GM12865 (cell line): Measurements from ENCODE around the gene ZNRF1.

ENCODE experiments used
- DNase-seq: peaks from one replicate; pipeline ENCODE4 v3.0.0; 2010; ENCODE audit warnings: low read depth
- H3K4me3 ChIP-seq: 2 replicates; pipeline ENCODE4 v1.5.1; 2011; ENCODE audit warnings: mild to moderate bottlenecking, low read depth, low read length, control low read depth
- CTCF ChIP-seq: IDR thresholded peaks from 2 replicates; pipeline ENCODE4 v1.5.1; 2011; ENCODE audit warnings: low read length, control low read depth, low read depth, inconsistent platforms; ENCODE audit not compliant: insufficient read depth; ENCODE audit errors: missing control alignments

Gene ZNRF1

DNA sequence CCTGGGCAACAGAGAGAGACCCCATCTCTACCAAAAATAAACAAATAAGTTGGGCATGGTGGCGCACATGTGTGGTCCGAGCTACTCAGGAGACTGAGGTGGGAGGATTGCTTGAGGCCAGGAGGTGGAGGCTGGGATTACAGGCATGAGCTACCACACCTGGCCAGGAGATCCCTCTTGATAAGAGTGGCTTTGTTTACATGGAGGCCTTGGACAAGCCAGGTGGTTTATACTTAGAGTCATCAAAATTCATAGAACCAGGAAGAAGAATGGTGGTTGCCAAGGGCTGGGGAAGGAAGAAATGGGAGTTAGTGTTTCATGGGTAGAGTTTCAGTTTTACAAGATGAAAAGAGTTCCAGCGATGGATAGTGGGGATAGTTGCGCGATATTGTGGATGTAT is 140.7 kb downstream of the ZNRF1 start:
- no peak overlapping the region for H3K4me3 ChIP-seq
- TF ChIP-seq CTCF = no peak
- no peak for DNase-seq

DNA sequence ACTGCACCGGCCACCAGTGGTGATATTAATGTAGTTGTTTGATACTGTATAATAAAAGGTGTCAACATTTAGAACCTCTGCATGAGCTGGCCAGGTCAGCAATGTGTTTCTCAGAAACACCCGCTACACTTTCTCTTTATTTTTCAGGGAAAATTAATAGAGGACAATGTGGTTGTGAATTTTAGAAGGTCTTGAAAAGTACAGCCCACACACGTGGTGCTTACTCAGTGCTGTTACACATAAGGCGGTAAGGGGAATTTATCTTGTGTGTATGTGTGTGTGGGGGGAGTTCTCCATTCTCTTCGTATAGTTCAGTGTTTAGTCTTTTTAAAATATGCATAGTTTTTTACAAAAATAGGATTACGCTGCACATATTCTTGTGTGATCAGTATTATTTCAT is 145.1 kb downstream of the ZNRF1 start:
- no peak for TF ChIP-seq CTCF
- H3K4me3 ChIP-seq = no peak overlapping the region
- no peak for DNase-seq

DNA sequence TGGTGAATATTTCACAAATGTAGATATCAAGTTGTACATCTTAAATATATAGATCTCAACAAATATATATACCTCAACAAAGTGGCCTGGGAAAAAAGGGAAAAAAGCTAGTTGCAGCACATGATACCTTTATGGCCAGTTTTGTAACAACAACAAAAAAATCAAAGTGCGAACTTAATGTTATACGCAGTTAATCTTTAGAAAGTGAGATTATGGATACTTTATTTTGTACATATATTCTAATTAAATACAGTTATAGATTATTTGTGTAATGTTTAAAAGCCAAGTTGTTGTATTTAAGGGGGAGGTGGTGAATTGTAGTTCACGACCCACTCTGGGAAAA is 149.1 kb downstream of the ZNRF1 start:
- TF ChIP-seq CTCF = no peak
- no peak for DNase-seq
- peak overlapping the region; percentile 96 for H3K4me3 ChIP-seq

DNA sequence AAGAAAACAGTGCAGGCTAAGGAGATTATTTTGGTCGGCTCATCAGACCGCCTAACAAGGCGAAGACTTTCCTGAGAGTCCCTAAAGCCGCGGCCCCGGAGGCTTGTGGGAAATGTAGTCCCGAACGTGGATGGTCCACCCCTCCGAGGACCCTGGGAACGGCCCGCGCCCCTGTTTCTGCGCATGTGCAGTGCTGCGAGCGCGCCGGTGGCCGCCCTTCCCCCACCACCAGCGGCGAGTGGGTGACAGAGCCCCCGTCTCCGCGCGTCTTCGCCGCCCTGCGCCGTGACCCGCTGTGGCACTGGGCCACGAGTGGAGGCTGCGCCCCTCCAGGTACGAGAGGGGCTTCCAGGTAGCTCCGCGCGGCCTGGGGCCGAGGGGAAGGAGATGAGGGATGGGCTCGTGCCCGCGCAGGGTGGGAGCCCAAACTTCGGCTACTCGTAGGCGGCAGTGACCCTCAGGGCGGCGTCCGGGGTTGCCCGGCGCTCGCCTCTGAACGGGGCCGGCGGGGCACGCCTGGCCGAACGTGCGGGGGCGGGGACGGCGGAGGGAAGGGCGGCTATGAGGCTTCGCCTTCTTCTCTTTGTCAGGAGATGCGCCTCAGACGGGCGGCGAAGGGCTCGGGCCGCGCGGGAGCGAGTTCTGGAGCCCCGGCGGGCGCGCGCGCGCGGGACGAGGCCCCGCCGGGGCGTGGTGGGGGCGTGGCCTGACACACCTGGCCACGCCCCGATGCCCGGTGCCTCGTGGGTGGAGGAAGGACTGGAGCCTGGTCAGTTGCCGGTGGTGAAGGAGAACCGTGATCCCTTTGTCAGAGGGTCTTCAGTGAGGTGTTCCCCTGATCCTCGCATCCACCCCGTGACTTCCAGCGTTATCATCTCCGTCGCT is 149.7 kb downstream of the ZNRF1 start, which contains the start of gene ZFP1:
Gene ZFP1, plus strand, starts transcription at position 214 of the 885 bp plus-strand sequence. CDS start 4,428 bp downstream, outside the sequence.
- peak within 1 kb of the TSS; percentile 96 for H3K4me3 ChIP-seq
- peak; percentile 96 for DNase-seq
- no peak for TF ChIP-seq CTCF

GRCh38 chr16:75151798-75152197 is 153.0 kb downstream of the ZNRF1 start:
- DNase-seq = no peak
- TF ChIP-seq CTCF = no peak
- H3K4me3 ChIP-seq = no peak overlapping the region

GRCh38 chr16:75152635-75153034 is 153.8 kb downstream of the ZNRF1 start:
- no peak for TF ChIP-seq CTCF
- H3K4me3 ChIP-seq = no peak overlapping the region
- peak; percentile 64 for DNase-seq

- H3K4me3 ChIP-seq = no peak overlapping the region
- no peak for DNase-seq
- no peak for TF ChIP-seq CTCF
These were observed 161.6 kb downstream of the ZNRF1 start for GRCh38 chr16:75160386-75160785.
